Measurements from ENCODE around the gene SLC25A34.

Gene SLC25A34

GRCh38 chr1:15733218-15733725 lies 2.8 kb upstream of the SLC25A34 start:
- no peak for DNase-seq (ENCODE audit: low read depth)

GRCh38 chr1:15733726-15734226 lies 2.3 kb upstream of the SLC25A34 start:
- no peak for DNase-seq (ENCODE audit: low read depth)

GRCh38 chr1:15734296-15734695 lies 1.8 kb upstream of the SLC25A34 start:
- no peak for DNase-seq (ENCODE audit: low read depth)

- DNase-seq (ENCODE audit: low read depth) = no peak
These were observed 1.2 kb upstream of the SLC25A34 start for GRCh38 chr1:15734901-15735300.

- no peak for DNase-seq (ENCODE audit: low read depth)
These were observed 587 bp upstream of the SLC25A34 start for GRCh38 chr1:15735304-15736037.

GRCh38 chr1:15736892-15737261 lies 819 bp downstream of the SLC25A34 start:
- DNase-seq (ENCODE audit: low read depth) = no peak

GRCh38 chr1:15737324-15738319 lies 1.6 kb downstream of the SLC25A34 start:
- no peak for DNase-seq (ENCODE audit: low read depth)

- no peak for DNase-seq (ENCODE audit: low read depth)
These were observed 2.5 kb downstream of the SLC25A34 start for GRCh38 chr1:15738416-15739113.

- no peak for DNase-seq (ENCODE audit: low read depth)
These were observed 3.2 kb downstream of the SLC25A34 start for GRCh38 chr1:15739259-15739658.

GRCh38 chr1:15739745-15740144 lies 3.7 kb downstream of the SLC25A34 start:
- no peak for DNase-seq (ENCODE audit: low read depth)

GRCh38 chr1:15740924-15741850 lies 5.1 kb downstream of the SLC25A34 start:
- peak; percentile 65 for DNase-seq (ENCODE audit: low read depth)

- DNase-seq (ENCODE audit: low read depth) = no peak
These were observed 6.3 kb downstream of the SLC25A34 start, which contains the start of gene TMEM82 for GRCh38 chr1:15742339-15742801. TSS of gene TMEM82 (plus strand) at chr1:15742499. CDS start at chr1:15742560, 61 bp downstream.

- no peak for DNase-seq (ENCODE audit: low read depth)
These were observed 8.1 kb downstream of the SLC25A34 start for GRCh38 chr1:15744122-15744679.

- no peak for DNase-seq (ENCODE audit: low read depth)
These were observed 11.3 kb downstream of the SLC25A34 start for GRCh38 chr1:15747378-15747777.

- no peak for DNase-seq (ENCODE audit: low read depth)
These were observed 12.2 kb downstream of the SLC25A34 start for GRCh38 chr1:15748264-15748663.

GRCh38 chr1:15748690-15749398 lies 12.8 kb downstream of the SLC25A34 start:
- no peak for DNase-seq (ENCODE audit: low read depth)

- DNase-seq (ENCODE audit: low read depth) = no peak
These were observed 13.6 kb downstream of the SLC25A34 start for GRCh38 chr1:15749399-15750291.

- DNase-seq (ENCODE audit: low read depth) = no peak
These were observed 14.9 kb downstream of the SLC25A34 start for GRCh38 chr1:15750924-15751323.

- DNase-seq (ENCODE audit: low read depth) = no peak
These were observed 15.7 kb downstream of the SLC25A34 start for GRCh38 chr1:15751717-15752116.
